HG03135 (cell line): ENCODE data around the gene PHIP.

ENCODE experiments used
- ATAC-seq: cut with Tn5 transposase; IDR thresholded peaks from one replicate; pipeline ENCODE4 v1.9.1; 2021; ENCODE audit warnings: mild to moderate bottlenecking, moderate library complexity; ENCODE audit not compliant: unreplicated experiment

Gene PHIP

GRCh38 chr6:79011940-79012339 lies 66.1 kb downstream of the PHIP start:
- no peak for ATAC-seq

GRCh38 chr6:79010422-79010821 lies 67.6 kb downstream of the PHIP start:
- ATAC-seq = no peak

- ATAC-seq = no peak
These were observed 68.2 kb downstream of the PHIP start for GRCh38 chr6:79009819-79010218.

- ATAC-seq = no peak
These were observed 72.6 kb downstream of the PHIP start for GRCh38 chr6:79005497-79005896.

GRCh38 chr6:79005024-79005423 lies 73.0 kb downstream of the PHIP start:
- no peak for ATAC-seq

GRCh38 chr6:79004239-79004638 lies 73.8 kb downstream of the PHIP start:
- no peak for ATAC-seq

GRCh38 chr6:79001415-79001814 lies 76.6 kb downstream of the PHIP start:
- no peak for ATAC-seq

- ATAC-seq = no peak
These were observed 78.3 kb downstream of the PHIP start for GRCh38 chr6:78999737-79000136.

GRCh38 chr6:78995946-78996345 lies 82.1 kb downstream of the PHIP start:
- no peak for ATAC-seq

- no peak for ATAC-seq
These were observed 82.7 kb downstream of the PHIP start for GRCh38 chr6:78995346-78995745.

- no peak for ATAC-seq
These were observed 84.1 kb downstream of the PHIP start for GRCh38 chr6:78993955-78994354.

GRCh38 chr6:78989191-78989590 lies 88.9 kb downstream of the PHIP start:
- ATAC-seq = no peak

- no peak for ATAC-seq
These were observed 91.9 kb downstream of the PHIP start for GRCh38 chr6:78986161-78986560.

GRCh38 chr6:78984225-78984950 lies 93.7 kb downstream of the PHIP start:
- ATAC-seq = no peak

- no peak for ATAC-seq
These were observed 110.9 kb downstream of the PHIP start for GRCh38 chr6:78967191-78967590.

- ATAC-seq = no peak
These were observed 111.5 kb downstream of the PHIP start for GRCh38 chr6:78966542-78966941.

- no peak for ATAC-seq
These were observed 115.6 kb downstream of the PHIP start for GRCh38 chr6:78962448-78962847.

GRCh38 chr6:78954740-78955139 lies 123.3 kb downstream of the PHIP start:
- ATAC-seq = no peak

GRCh38 chr6:78953798-78954197 lies 124.3 kb downstream of the PHIP start:
- no peak for ATAC-seq

GRCh38 chr6:78952362-78952761 lies 125.7 kb downstream of the PHIP start:
- ATAC-seq = no peak

- no peak for ATAC-seq
These were observed 129.3 kb downstream of the PHIP start for GRCh38 chr6:78948785-78949184.

GRCh38 chr6:78947962-78948361 lies 130.1 kb downstream of the PHIP start:
- no peak for ATAC-seq

GRCh38 chr6:78947529-78947928 lies 130.5 kb downstream of the PHIP start:
- no peak for ATAC-seq
